ENCODE data around the gene ATP10A.

- no peak for TF ChIP-seq CTCF (IDR thresholded peaks at IDR 0.05)
- no peak for TF ChIP-seq POLR2AphosphoS5 (IDR thresholded peaks at IDR 0.05)
- TF ChIP-seq POLR2A (IDR thresholded peaks at IDR 0.05): no peak
Observed at GRCh38 chr15:25653371-25653770, 209.8 kb downstream of the ATP10A start.
